CD1c-positive myeloid dendritic cell (primary cell): ENCODE results near the gene RSBN1L.
"Not testable (repeated sequence)": the region's sequence is repeated elsewhere in the genome, so short reads cannot be mapped to it uniquely, and the experiment has no call there.

Source experiments
- DNase-seq: peaks from one replicate; pipeline ENCODE4 v3.0.0-alpha.2; 2016; ENCODE audit errors: extremely low spot score

RSBN1L gene

GRCh38 chr7:77687747-77688144 is 8.5 kb upstream of the RSBN1L start:
- DNase-seq, result no peak

- DNase-seq, result no peak
Observed at GRCh38 chr7:77690289-77690688, 6.0 kb upstream of the RSBN1L start.

GRCh38 chr7:77691892-77692491 is 4.3 kb upstream of the RSBN1L start:
- DNase-seq, result no peak

GRCh38 chr7:77693830-77694583 is 2.3 kb upstream of the RSBN1L start:
- no peak for DNase-seq

- peak; percentile 85 for DNase-seq
Observed at GRCh38 chr7:77696643-77697534, 630 bp downstream of the RSBN1L start.

- DNase-seq, result peak; percentile 71
Observed at GRCh38 chr7:77697535-77697831, 1.2 kb downstream of the RSBN1L start.

- peak; percentile 57 for DNase-seq
Observed at GRCh38 chr7:77698042-77698625, 1.9 kb downstream of the RSBN1L start.

- no peak for DNase-seq
Observed at GRCh38 chr7:77699056-77699455, 2.8 kb downstream of the RSBN1L start.

GRCh38 chr7:77702513-77702912 is 6.3 kb downstream of the RSBN1L start:
- DNase-seq, result no peak

- DNase-seq, result no peak
Observed at GRCh38 chr7:77702968-77703472, 6.8 kb downstream of the RSBN1L start.

GRCh38 chr7:77703669-77704068 is 7.4 kb downstream of the RSBN1L start:
- DNase-seq, result not testable (repeated sequence)

- no peak for DNase-seq
Observed at GRCh38 chr7:77707504-77707992, 11.3 kb downstream of the RSBN1L start.

GRCh38 chr7:77710067-77710466 is 13.8 kb downstream of the RSBN1L start:
- no peak for DNase-seq

- no peak for DNase-seq
Observed at GRCh38 chr7:77710861-77711260, 14.6 kb downstream of the RSBN1L start.

- no peak for DNase-seq
Observed at GRCh38 chr7:77714195-77714594, 17.9 kb downstream of the RSBN1L start.

- not testable (repeated sequence) for DNase-seq
Observed at GRCh38 chr7:77714931-77715330, 18.7 kb downstream of the RSBN1L start.

- no peak for DNase-seq
Observed at GRCh38 chr7:77716804-77717203, 20.5 kb downstream of the RSBN1L start.

- not testable (repeated sequence) for DNase-seq
Observed at GRCh38 chr7:77717566-77717965, 21.3 kb downstream of the RSBN1L start.

GRCh38 chr7:77727527-77727926 is 31.3 kb downstream of the RSBN1L start:
- no peak for DNase-seq

- no peak for DNase-seq
Observed at GRCh38 chr7:77727936-77728701, 31.9 kb downstream of the RSBN1L start.
